GM21360 (cell line): ENCODE results near the gene CD40.

Experiments used
- ATAC-seq: cut with Tn5 transposase; IDR thresholded peaks from one replicate; pipeline ENCODE4 v1.9.1; 2021; ENCODE audit warnings: mild to moderate bottlenecking, moderate library complexity; ENCODE audit not compliant: unreplicated experiment

CD40 gene

GRCh38 chr20:46121184-46121930, 3.2 kb downstream of the CD40 start:
- ATAC-seq: no peak

DNA sequence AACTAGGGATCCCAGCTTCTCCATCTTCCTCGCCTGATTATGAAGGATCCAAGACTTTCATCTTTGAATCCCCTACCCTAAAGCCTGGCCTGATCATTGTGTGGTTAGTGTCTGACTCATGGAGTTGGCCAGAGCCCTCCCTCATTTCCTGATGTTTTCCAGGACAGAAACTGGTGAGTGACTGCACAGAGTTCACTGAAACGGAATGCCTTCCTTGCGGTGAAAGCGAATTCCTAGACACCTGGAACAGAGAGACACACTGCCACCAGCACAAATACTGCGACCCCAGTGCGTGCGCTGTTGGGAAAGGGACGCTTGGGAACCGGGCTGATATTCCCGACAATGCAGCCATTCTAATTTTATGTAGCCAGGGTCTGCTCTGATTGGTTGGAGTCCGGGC, 4.0 kb downstream of the CD40 start:
- ATAC-seq: no peak

GRCh38 chr20:46122516-46123481, 4.7 kb downstream of the CD40 start:
- no peak for ATAC-seq

DNA sequence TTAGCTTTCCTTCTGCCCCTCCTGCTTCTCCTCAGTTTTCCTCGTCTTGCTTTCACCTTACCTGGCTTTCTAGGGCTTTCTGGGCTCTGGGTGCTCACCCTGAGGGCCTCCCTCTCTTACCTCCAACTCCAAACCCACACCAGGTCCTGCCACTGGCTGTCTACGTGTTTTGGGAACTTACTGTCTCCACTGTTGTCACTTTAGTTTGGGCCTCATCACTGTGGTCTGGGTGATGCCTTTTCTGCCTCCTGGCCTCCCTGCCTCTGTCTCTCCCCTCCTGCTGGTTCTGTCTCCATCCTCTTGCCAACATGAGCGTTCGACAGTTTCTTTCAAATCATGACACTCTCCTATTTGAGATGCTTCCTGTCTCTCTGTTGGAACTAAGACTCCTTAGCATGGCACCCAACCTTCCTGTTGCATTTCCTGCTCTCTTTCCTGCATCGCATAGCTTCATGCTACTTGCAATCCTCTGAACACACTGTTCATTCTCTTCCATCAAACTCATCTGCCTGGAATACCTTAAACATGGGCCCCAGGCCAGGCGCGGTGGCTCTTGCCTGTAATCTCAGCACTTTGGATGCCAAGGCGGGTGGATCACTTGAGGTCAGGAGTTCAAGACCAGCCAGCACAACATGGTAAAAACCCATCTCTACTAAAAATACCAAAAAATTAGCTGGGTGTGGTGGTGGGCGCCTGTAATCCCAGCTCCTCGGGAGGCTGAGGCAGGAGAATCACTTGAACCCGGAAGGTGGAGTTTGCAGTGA, 5.5 kb downstream of the CD40 start:
- no peak for ATAC-seq

GRCh38 chr20:46126440-46127056, 8.4 kb downstream of the CD40 start:
- no peak for ATAC-seq

GRCh38 chr20:46127396-46128010, 9.4 kb downstream of the CD40 start:
- ATAC-seq: no peak

DNA sequence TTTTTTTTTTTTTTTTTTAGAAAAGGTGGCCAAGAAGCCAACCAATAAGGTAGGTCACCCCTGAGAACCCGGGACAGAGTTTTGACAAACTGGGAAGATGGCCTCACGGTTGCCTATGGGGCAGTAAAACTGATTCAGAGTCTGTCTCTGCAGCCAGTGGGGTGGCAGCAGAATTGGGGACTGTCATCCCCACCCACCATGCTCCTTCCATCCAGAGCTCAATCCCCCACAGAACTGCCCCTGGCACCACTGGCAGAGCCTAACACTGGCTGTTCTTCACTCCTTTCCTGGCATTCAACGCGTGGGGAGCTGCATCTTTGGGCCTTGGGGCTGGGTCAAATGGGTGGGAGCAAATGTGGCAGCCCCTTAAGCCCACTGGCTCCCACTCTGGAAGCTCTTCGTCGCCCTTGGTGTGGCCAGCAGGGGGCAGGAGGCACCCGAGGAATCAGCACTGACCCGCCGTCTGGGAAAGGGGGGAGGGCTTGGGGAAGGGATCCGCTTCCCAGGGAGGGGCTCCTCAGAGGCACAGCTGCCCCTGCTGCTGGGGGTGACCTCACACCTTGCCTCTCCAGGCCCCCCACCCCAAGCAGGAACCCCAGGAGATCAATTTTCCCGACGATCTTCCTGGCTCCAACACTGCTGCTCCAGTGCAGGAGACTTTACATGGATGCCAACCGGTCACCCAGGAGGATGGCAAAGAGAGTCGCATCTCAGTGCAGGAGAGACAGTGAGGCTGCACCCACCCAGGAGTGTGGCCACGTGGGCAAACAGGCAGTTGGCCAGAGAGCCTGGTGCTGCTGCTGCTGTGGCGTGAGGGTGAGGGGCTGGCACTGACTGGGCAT, 10.4 kb downstream of the CD40 start:
- ATAC-seq: no peak

DNA sequence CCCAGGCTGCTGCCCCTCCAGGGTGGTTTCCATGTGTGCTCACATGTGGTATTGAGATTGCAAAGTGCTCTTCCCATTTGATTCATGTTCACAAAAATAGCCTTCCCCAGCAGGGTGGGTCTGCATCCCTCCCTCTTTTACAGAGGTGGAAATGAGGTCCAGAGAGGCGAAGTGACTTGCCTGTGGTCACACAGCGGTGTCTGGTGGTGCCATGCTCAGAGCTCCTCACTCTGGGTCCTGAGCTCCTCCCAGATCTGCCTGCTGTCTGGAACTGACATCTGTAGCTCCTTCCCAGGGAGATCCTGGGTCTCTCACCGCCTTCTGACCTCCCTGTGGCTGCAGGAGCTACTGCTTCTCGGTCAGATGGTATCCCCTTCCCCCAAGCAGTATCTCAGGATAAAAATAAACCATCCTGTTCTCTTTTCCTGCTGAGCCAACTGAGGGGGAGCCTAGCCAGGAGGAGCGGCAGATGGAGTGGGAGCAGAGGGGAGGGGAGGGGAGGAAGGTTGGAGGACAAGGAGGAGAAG, 11.9 kb downstream of the CD40 start:
- ATAC-seq: no peak

- ATAC-seq: no peak
These were observed 12.4 kb downstream of the CD40 start for GRCh38 chr20:46130534-46130933.

DNA sequence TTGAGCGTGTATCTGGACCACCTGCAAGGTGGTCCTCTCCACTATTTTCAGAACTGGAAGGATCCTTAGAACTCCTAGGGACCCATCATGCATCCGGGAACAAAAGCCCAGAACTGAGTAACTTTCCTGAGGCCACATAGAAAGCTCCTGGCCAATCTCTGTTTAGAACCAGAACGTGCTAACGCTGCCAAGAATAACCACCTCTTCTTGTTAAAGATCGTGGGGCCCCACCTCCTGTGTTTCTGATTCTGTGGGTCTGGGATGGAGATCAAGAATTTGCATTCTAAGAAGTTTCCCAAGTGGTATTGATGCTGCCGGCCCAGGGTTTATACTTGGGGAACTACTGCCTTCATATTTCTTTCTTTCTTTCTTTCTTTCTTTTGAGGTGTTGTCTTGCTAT, 13.3 kb downstream of the CD40 start:
- no peak for ATAC-seq

DNA sequence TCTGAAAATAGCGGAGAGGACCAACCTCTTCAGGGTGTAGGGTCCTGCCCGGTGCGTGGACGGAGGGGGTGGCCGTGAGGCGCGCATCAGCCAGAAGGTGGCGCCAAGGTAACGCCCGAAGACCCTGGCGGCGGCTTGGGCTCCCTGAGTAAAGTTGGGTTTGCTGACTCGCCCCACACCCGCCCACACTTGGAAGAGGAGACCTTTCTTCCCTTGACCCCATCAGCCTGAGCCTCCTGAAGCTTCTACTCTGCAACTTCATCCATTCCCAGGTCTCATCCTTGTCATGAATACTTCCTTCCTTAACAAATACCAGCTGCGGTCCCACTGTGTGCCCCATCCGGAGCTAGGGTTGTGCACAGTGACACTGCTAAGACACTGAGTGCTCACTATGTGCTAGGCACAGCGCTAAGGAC, 14.6 kb downstream of the CD40 start:
- no peak for ATAC-seq

DNA sequence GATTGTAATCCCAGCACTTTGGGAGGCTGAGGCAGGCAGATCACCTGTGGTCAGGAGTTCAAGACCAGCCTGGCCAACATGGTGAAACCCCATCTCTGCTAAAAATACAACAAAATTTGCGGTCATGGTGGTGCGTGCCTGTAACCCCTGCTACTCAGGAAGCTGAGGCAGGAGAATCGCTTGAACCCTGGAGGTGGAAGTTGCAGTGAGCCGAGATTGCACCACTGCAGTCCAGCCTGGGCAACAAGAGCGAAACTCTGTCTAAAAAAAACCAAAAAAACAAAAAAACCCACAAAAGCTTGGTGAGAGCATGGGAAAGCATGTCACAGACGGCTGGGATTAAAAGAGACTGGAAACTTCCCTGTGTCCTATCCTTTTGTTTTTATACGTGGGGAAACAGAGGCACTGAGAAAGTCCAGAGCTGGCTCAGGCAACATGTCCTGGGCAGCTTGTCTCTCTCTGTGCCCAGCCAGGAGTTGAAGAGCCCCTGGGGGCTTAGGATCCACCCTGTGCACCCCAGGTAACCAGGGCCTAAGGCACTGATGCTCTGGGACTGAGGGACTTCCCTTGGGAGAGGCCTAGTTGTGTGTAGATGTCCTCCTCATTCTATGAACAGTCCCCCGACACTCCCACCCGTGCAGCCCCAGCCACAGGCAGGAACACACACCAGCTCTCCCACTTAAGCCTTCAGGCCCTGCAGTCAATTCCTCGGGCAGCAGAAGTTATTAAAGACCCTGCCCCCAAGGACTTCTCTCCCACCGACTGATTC, 16.0 kb downstream of the CD40 start:
- no peak for ATAC-seq

GRCh38 chr20:46134716-46135115, 16.6 kb downstream of the CD40 start:
- ATAC-seq: no peak

GRCh38 chr20:46135856-46136633, 17.9 kb downstream of the CD40 start:
- ATAC-seq: no peak

DNA sequence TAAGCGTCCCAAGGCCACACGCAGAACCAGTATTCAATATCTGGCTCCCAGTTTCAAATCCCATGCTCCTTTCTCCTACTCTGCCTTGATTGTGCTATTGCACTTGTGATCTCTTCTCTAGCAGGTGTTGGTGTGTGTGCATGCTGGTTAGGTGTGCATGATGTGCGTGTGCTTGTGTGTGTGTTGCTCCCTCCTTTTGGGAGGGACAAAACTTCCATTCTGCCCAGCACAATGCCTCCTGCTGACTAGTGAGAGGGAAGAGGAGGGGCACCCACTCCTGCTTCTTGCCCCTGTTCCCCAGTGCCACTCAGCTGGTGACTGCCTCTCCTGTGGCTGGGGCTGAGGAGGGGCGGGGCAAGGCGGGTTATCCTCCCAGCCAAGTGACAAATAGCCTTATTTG, 19.7 kb downstream of the CD40 start:
- ATAC-seq: no peak

DNA sequence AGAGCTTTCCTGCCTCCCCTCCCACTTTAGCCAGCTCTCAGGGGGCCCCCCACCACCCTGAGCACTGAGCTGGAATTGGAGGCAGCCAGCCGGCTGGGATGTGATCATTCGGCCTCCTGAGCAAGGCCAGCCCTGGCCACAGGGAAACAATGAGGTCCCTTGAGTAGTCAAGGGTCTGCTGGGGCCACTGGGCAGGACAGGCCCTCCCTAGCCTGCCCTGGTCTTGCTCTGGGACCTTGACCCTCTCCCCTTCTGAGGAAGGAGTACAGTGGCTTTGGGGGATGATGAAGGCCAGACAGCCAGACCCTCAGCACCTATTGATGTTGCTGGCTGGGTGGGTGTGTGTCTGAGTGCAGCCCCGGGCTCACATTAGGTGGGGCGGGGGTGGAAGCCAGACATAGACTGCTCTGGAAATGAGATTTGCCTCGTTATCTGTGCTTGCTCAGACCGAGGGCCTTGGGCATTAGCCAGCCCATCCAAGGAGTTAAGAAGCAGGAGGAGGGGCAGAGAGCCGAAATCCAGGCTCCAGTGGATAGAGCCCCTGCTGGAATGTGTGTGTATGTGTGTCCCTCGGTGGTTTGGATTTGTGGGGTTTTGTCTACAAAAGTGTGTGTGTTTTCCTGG, 21.3 kb downstream of the CD40 start:
- no peak for ATAC-seq

- no peak for ATAC-seq
These were observed 21.9 kb downstream of the CD40 start for GRCh38 chr20:46139908-46140482.
